Astrocyte (in vitro differentiated cells and primary cell): ENCODE results near the gene CIAO3.

Experiments used
- EZH2 ChIP-seq: IDR thresholded peaks from 2 replicates; pipeline ENCODE4 v1.6.1; 2012; ENCODE audit warnings: mild to moderate bottlenecking, low read length, inconsistent platforms; ENCODE audit not compliant: insufficient read depth
- TF ChIP-seq, protein P1 (sequence below): IDR thresholded peaks from 2 replicates; pipeline ENCODE4 v1.5.1; 2011; ENCODE audit warnings: low read depth, mild to moderate bottlenecking, inconsistent platforms, low read length, moderate library complexity; ENCODE audit not compliant: insufficient read depth

DNA sequence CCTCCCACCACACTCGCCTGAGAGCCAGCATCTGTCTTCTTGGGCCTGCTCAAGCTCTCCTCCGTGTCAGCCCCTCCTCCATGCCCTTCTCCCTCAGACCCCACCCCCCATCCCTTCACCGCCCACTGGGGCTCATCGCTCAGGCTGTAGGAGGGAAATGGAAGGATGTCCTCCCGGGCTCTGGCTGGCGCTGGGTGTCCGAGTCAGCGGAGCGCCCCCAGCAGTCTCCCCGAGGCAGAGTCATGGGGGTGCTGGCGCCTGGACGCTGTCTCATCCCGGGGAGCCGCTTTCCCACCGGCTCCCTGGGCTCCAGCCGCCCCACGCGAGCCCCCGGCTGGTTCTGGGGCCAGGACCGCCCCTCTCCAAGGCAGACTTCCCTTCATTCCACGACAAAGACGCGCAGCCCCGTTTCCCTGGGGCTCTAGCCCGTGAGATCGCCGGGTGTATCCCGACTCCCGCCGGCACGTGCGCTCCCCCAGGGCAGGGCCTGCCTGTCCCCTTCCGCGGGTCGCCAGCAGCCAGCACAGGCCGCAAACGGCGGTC, 20.3 kb downstream of the CIAO3 start:
- TF ChIP-seq EZH2, result no peak
- TF ChIP-seq, protein P1, sequence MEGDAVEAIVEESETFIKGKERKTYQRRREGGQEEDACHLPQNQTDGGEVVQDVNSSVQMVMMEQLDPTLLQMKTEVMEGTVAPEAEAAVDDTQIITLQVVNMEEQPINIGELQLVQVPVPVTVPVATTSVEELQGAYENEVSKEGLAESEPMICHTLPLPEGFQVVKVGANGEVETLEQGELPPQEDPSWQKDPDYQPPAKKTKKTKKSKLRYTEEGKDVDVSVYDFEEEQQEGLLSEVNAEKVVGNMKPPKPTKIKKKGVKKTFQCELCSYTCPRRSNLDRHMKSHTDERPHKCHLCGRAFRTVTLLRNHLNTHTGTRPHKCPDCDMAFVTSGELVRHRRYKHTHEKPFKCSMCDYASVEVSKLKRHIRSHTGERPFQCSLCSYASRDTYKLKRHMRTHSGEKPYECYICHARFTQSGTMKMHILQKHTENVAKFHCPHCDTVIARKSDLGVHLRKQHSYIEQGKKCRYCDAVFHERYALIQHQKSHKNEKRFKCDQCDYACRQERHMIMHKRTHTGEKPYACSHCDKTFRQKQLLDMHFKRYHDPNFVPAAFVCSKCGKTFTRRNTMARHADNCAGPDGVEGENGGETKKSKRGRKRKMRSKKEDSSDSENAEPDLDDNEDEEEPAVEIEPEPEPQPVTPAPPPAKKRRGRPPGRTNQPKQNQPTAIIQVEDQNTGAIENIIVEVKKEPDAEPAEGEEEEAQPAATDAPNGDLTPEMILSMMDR, result no peak
